NCI-H2227 (cell line): ENCODE measurements around the gene DNMT1.
A peak's percentile ranks its signal among the peaks of the same experiment; 100 is the strongest.
"Not testable (repeated sequence)": the region's sequence is repeated elsewhere in the genome, so short reads cannot be mapped to it uniquely, and the experiment has no call there.

ENCODE experiments used
- DNase-seq: peaks from one replicate; lab custom pipeline; 2025; ENCODE audit not compliant: unreplicated experiment; lab: John Stamatoyannopoulos, UW

DNMT1 gene

DNA sequence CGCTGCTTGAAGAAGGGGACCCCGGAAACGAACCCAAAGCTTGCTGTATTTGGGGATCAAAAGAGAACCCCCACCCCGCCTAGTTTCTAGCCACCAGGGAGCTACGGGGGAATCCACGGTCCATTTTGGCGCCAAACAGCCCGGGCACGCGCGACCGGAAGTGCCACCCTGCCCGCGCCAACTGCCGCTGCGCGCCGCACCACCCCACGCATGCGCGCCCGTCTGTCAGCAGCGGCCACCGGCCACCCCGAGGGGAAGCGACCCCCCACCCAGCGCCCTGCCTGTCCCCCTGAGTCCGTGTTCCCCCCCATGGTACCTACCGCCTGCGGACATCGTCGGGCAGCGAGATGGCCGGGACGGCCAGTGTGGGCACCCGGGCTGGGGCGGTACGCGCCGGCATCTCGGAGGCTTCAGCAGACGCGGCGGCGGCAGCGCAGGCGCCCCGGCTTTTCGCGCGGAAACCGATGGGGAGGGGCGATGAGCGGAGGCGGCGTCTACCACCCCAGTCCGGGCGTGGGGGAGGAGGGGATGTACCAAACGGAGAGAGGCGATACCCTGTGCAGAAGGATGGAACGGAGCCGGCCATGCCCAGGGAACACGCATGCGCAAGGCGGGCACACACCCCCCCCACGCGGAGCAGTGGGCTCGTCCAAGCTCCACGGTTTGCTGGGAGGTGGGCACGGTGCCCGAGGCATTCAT is at the start of gene DNMT1:
Gene DNMT1, minus strand, starts transcription at position 454 of the 699 bp plus-strand sequence. Its CDS starts 54 bp downstream, at position 400.
- peak; percentile 94 for DNase-seq

DNA sequence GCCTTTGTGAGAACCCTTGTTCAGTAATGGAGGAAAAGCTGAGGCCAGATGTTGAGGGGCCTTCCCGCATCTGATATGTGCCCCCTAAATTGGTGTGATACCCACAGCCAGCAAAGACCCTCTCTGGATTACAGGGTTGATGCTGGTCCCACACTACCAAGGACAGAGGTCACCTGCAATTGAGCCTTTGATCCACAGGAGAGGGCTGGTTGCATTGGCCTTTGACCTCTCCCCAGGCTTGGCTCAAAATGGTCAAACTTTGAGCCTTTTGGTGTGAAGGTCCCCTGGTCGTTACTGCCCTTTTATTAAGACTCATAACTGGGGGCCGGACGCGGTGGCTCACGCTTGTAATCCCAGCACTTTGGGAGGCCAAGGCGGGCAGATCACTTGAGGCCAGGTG is 48.9 kb upstream of the DNMT1 start:
- DNase-seq: no peak

DNA sequence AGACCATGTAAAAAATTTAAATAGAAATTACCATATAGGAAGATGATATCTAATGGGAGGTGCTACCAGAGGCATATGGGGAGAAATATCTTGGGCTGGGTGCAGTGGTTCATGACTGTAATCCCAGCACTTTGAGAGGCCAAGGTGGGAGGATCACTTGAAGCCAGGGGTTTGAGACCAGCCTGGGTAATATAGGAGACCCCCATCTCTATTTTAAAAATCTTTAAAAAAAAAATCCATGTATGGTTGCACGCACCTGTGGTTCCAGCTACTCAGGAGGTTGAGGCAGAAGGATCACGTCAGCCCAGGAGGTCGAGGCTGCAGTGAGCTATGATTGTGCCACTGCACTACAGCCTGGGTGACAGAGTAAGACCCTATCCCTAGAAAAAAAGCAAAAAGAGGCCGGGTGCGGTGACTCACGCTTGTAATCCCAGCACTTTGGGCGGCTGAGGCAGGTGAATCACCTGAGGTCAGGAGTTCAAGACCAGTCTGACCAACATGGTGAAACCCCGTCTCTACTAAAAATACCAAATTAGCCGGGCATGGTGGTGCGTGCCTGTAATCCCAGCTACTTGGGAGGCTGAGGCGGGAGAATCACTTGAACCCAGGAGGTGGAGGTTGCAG is 47.2 kb upstream of the DNMT1 start:
- not testable (repeated sequence) for DNase-seq

DNA sequence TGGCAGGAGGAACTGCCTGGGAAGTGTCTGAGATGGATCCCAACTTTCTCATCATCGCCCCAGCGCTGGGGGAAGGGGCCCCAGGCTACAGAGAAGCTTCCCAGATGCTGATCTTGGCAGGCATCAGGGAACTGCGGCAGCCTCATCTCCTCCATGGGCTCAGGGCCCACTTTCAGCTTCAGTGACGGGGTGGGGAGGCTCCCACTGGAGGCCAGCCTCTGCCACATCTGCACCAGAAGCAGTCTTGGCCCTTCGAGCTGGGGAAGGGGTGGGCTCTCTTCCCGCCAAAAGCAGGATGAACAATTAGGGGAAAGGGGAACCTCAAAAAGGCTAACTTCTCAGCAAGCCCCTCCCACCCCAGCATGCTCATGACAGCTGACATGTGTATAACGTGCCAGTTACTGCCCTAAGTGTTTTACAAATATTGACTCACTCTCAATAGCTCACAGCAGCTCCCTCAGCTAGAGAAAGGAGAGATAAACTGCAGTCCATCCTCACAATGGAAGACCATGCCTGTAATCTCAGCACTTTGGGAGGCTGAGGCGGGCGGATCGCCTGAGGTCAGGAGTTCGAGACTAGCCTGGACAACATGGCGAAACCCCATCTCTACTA is 43.5 kb upstream of the DNMT1 start:
- DNase-seq: no peak

DNA sequence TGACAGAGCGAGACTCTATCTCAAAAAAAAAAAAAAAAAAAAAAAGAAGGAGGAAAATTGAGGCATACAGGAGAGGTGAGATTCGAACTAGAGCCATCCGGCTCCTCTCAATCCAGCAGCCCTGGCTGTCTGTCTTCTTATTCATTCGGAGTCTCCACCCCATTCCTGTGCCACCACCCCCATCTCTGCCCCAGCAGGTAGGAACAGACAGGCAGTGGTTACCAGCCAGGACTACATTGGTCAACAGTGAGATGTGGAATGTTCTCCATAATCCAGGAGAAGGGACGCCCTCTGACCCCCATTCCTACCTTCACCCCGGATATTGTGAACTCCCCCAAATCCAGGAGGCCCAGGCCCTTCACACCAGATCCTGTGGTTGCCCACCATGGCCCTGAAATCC is 42.9 kb upstream of the DNMT1 start:
- DNase-seq: no peak

DNA sequence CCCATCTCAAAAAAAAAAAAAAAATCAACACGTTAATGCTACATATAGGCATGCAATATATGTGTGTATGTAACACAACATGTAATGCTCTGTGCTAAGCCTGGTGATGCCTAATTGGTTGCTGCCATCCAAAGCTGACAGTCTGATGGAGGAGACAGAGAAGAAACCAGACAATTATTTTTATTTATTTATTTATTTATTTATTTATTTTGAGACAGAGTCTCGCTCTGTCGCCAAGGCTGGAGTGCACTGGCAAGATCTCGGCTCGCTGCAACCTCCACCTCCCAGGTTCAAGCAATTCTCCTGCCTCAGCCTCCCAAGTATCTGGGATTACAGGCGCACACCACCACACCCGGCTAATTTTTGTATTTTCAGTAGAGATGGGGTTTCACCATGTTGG is 40.7 kb upstream of the DNMT1 start:
- not testable (repeated sequence) for DNase-seq

DNA sequence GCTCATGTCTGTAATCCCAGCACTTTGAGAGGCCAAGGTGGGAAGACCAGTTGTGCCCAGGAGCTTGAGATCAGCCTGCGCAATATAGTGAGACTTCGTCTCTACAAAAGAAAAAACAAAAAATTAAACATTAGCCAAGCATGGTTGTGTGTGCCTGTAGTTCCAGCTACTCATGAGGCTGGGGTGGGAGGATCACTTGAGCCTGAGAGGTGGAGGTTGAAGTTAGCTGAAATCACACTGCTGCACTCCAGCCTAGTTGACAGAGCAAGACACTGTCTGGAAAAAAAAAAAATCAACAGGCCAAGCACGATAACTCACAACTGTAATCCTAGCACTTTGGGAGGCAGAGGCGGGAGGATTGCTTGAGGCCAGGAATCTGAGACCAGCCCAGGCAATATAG is 40.2 kb upstream of the DNMT1 start:
- no peak for DNase-seq

DNA sequence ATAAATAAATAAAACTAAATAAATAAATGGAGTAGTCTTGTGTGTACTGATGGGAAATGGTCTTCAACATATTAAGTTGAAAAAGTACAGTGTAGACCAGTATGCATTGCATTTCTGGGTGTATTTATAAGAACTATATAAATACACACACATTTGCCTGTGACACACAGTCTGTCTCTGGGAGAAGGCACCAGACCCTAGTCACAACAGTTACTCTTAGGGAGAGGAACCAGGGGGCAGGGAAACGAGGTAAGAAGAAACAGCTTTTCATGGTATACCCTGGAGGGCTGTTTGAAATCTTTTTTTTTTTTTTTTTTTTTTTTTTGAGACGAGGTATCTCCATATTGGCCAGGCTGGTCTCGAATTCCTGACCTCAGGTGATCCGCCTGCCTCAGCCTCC is 39.2 kb upstream of the DNMT1 start:
- no peak for DNase-seq

DNA sequence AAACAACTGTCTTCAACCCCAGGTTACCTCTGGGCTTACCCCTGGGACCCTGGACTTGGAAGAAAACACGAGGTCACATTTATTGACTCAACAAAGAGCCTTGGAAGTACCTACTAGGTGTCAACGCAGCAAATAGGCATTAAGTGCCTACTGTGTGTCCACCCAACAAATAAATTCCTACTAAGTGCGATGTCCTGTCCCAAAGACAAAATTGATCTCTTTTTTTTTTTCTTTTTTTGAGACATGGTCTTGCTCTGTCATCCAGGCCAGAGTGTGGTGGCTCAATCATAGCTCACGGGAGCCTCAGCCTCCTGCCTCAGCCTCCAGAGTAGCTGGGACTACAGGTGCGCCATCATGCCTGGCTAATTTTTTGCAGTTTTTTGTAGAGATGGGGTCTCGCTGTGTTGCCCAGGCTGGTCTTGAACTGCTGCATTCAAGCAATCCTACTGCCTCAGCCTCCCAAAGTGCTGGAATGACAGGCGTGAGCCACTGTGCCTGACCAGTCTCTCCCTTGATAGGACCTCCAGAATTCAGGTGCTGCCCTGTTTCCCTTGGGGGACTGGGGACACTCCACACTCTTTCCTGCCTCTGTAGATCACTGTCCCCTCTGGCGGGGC is 37.0 kb upstream of the DNMT1 start:
- DNase-seq: no peak

DNA sequence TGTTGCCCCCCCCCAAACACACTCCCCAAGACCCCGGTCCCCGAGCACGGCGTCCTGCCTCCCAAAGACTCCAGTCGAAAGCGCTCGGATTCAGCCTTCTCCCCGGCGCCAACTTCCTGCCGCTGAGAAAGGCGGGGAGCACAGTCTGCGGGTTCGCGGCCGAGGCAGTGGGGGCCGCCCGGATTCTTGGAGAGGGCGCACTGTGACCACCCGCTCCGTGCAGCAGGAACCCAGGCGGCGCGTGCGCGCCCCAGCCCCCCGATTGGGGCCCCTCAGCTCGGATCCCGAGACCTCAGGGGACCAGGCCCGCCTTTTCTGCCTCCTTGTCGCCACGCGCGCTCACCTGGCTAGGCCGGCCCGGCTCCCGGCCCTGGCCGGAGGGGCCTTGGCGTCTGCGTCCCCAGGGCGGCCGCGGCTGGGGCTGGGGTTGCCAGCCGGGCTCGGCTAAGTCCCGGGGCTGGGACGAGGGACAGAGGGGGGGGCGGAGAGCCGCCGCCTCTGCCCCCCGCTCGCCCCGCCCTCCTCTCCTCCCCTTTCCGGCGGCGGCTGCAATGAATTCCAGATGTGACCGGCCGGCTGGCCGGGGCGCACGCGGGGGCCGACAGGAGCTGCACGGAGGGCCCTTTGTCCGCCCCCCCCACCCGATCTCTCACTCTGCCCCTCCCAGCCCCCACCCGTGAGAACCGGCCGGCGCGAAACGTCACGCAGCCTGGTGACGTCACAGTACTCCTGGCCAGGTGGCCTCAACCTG is 36.3 kb upstream of the DNMT1 start, which contains the start of gene S1PR2:
Gene S1PR2, minus strand, starts transcription at position 471 of the 751 bp plus-strand sequence. CDS start 6,426 bp downstream, outside the sequence.
- peak; percentile 73 for DNase-seq

DNA sequence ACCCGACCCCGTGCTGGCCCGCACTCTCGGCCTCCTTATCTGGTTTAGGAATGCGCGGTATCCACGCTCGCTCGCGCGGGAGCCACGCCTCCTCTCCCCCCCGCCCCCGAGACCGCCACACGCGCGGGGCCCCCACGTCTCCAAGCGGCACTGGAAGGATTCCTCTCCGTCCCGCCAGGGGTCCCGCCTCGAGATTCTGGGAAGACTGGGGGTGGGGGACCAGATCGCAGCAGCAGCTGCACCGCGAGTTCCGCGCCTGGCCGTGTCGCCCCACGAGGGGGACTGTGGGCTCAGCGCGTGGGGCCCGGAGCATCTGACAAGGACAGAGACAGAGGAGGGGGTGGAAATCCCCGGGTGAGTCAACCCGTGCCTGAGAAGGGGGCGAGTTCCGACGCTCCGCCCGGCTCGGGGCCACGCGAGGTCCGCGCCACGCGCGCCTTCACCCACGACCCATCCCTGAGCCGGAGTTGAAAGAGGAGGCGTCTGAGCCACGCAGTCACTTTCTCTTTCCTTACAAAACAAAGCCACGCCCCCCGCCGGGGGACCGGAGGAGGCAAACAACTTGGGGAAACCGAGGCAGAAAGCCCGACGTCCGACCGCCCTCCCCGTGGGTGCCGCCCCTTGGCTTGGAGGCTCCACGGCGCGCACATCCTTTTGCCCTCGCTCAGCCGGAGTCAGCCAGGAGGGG is 35.6 kb upstream of the DNMT1 start:
- no peak for DNase-seq

DNA sequence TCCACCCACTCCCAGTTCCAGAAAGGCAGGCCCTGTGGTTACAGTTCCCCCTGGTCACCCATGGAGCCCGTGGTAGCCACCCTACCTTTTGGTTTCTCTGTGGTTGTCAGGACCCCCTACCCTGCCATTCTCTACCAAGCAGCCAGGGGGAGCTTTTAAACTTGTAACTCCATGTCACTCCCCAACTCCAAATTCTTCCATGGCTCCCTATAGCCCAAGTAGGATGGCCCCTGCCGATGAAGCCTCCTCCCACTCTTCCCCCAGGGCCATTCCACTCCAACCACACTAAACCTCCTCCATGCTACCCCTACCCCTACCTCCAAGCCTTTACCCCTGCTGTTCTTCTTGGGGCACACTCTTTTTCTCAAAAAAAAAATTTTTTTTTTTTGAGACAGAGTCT is 34.2 kb upstream of the DNMT1 start:
- DNase-seq: no peak

DNA sequence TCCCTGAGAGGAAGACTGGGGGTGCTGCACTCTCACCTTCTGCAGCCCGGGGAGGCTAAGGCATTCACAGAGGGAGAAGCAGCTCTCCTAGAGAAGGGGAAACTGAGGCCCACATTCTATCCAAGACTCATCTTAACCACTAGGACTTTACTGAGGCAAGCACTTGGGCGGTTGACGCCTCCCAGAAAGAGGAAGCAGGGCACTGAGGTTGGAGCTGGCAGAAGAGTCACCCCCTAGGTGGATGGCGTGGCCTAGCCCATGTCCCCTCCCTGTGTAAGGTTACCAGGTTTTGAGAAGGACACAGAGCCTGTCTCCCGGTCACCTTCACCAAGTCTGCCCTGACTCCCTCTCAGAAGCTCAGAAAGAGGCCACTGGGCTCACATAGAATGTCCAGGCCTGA is 33.6 kb upstream of the DNMT1 start:
- DNase-seq: no peak

DNA sequence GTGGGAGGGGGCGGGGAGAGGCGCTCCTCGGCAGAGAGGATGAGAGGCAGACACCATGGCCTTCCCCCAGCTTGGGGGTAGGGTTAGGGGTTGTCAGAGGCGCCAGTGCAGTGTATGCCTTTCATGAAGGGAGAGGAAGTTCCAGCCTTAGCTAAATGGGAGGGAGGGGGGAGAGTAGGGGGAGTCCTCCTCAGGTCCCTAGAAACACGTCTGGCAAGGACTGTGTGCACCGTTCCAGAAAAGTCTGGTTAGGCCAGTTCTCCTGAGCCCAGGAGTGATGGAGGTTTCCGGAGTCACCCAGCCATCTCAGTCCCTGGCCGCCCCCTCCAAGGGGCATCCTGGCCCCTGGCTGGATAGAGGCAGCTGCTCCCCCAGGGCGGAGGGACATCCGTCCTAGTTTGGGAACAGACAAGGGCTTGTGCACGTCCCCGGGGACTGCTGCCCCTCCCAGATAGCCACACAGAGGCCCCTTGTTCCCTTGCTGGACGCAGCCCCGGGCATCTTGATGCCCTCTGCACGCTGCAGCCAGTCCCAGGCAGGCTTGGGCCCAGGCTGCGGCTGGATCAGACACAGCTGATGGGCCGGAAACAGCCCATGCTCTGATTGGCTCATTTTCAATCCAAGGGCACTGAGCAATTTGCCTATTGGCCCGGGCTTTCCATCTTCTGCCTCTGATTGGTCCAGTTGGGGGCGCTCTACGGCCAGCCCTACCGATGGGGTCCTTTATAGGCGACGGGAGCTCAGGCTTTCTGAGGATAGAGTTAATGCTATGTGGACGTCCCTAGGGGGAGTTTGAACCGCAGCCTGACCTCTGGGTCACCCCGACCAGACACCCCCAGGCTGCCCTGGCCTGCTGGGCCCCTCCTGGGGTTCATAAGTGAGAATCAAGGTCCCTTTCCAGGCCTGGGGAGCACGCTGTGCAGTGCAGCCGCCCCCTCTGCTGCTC is 32.5 kb upstream of the DNMT1 start:
- DNase-seq: no peak

DNA sequence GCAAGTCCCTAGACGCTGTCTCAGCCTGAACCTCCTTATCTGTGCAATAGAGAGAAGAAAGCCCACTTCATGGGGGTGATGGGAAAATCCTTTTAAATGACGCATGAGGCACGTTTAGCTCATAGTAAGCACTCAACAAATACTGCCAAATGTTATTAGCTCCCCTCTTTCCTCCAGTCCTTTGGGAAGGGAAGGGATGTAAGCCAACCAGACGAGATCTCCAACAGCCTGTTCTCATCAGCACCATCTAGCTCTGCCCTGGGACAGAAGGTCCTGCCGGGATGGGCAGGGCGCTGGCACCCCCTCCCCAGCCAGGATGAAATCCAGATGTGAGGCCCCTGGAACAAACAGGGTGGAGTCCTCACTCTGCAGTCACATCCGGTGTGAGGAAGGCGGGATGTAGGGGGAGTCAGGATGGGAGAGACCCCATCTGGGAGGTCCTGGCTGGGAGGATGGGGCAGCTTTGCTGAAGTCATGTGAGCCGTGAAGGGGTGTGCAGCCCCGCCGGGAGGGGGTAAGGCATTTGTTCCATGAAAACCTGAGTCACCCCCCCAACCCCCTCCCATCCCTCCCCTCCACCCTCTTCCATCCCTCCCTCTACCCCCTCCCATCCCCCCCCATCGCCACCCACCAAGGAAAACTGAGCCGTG is 31.7 kb upstream of the DNMT1 start:
- no peak for DNase-seq

DNA sequence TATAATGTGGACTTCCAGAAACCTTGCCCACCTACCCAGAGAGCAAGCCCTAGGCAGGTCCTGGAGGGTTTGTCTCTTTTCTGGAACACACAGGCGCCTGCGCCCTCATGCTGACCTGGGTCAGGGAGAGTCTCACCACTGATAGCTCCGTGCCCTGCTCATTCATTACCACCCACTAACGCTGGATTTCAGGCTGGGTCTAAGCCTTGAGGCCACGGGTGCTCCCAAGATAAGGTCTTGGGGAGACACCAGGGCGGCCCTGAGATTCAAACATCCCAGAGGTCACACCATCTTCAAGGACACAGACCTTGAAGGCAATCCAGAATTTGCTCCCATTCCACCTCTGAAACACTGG is 31.2 kb upstream of the DNMT1 start:
- DNase-seq: no peak

DNA sequence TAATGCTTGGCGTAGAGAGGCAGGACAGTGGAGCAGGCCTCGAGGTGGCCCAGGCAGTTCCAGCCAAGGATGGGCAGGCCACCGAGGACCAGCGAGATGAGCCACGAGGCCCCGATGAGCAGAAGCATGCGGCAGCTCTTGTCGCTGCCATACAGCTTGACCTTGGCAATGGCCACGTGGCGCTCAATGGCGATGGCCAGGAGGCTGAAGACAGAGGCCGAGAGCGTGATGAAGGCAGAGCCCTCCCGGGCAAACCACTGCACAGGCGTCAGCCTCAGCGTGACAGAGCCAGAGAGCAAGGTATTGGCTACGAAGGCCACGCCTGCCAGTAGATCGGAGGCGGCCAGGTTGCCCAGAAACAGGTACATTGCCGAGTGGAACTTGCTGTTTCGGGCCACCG is 29.6 kb upstream of the DNMT1 start:
- DNase-seq: no peak

DNA sequence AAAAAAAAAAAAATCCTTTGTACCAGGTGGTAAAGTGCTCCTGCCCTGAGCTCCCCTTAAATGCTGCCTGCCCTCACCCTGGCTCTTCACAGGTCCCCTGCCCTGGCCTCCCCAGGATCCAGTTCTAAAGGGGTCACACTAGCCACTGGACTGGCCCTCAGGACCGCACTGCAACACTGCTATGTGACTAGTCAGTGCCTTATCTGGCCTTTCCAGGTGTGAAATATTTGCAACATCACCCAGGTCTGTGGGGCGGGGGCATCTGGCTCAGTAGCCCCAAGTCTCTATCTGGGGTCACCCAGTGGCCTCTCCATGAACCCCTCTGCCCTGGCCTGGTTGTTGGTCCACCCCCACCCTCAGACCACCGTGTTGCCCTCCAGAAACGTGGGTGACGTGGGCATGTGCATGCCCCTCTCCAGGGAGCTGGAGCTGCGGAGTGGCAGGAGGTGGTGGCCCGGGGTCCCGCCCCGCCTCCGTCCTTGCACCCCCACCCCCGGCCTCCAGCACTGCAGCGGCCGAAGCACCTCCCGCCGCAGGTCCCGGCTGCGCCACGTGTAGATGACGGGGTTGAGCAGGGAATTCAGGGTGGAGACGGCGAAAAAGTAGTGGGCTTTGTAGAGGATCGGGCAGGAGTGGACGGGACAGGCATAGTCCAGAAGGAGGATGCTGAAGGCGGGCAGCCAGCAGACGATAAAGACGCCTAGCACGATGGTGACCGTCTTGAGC is 28.9 kb upstream of the DNMT1 start:
- DNase-seq: no peak
